ENCODE results near the gene PLCXD1.
"Not testable (repeated sequence)": the region's sequence is repeated elsewhere in the genome, so short reads cannot be mapped to it uniquely, and the experiment has no call there.

The PLCXD1 gene

DNA sequence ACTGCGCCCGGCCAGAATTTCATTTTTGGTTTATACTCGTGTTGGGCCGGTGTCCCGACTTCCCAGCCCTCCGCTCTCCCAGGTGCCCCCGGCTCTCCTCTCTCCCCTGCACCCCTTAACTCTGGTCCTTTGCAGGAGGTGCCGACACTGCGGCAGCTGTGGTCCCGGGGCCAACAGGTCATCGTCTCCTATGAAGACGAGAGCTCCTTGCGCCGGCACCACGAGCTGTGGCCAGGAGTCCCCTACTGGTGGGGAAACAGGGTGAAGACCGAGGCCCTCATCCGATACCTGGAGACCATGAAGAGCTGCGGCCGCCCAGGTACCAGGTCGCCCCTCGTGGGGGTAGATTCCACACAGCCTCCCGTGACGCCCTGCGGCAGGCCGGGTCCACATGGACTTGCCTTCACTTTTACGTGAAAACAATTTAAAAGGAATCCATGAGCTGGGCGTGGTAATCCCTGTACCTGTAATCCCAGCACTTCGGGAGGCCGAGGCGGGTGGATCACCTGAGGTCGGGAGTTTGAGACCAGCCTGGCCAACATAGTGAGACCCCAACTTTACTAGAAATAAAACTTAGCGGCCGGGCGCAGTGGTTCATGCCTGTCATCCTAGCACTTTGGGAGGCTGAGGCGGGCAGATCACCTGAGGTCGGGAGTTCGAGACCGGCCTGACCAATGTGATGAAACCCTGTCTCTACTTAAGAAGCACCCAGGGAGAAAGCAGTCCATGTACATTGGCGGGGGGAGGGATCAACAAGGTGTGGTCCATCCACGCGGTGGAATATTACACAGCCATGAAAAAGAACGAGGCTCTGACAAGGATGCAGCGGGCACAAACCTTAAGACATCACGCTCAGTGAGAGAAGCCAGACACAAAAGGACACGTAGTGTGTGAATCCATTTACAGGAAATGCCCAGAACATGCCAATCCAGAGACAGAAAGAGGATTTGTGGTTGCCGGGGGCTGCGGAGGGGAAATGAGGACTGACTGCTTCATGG is 12.0 kb downstream of the PLCXD1 start:
- no peak for DNase-seq

DNA sequence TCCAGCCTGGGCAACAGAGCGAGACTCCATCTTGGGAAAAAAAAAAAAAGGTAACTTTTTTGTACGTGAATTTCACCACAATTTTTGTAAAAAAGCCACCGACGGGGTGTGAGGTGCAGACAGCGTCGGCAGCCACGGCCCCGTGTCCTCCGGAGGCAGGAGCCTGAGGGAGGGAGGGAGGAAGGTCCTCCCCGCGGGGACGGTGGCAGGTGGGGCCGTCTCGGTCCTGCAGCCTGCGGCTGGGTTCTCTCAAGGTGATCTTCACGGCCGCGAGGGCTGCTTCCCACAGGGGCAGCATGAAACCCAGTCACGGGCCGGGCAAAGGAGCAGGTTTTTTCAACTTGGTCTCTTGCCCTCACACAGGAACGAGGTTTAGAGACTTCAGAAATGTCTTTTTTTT is 14.0 kb downstream of the PLCXD1 start:
- DNase-seq: no peak

DNA sequence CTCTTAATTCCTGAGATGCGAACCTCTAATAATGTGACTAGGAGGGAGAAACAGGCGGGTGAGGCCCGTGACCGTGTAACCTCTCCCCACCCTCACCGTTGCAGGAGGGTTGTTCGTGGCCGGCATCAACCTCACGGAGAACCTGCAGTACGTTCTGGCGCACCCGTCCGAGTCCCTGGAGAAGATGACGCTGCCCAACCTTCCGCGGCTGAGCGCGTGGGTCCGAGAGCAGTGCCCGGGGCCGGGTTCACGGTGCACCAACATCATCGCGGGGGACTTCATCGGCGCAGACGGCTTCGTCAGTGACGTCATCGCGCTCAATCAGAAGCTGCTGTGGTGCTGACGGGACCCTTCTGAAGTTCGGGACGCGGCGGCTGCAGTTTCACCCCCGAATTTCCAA is 17.8 kb downstream of the PLCXD1 start:
- no peak for DNase-seq

- no peak for DNase-seq
Measured at GRCh38 chrX:300334-300733, 19.2 kb downstream of the PLCXD1 start.

- DNase-seq: no peak
Measured at GRCh38 chrX:302975-303374, 21.8 kb downstream of the PLCXD1 start.

DNA sequence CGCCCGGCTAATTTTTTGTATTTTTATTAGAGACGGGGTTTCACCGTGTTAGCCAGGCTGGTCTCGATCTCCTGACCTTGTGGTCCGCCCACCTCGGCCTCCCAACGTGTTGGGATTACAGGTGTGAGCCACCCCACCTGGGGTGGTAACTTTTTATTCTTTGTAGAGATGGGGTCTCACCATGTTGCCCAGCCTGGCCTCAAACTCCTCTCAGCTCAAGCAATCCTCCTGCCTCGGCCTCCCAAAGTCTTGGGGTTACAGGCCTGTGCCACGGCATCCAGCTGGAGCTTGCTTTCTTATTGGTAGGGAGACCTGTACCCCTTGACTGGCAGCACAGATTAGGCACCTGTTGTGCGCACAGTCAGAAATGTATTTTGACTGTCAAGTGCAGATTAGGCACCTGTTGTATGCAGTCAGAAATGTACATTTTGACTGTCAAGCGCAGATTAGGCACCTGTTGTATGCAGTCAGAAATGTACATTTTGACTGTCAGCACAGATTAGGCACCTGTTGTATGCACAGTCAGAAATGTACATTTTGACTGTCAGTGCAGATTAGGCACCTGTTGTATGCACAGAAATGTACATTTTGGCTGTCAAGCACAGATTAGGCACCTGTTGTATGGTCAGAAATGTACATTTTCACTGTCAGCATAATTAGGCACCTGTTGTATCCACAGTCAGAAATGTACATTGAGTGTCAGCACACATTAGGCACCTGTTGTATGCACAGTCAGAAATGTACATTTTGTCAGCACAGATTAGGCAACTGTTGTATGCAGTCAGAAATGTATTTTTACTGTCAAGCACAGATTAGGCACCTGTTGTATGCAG is 24.8 kb downstream of the PLCXD1 start:
- DNase-seq: not testable (repeated sequence)

- not testable (repeated sequence) for DNase-seq
Measured at GRCh38 chrX:306614-307251, 25.6 kb downstream of the PLCXD1 start.

DNA sequence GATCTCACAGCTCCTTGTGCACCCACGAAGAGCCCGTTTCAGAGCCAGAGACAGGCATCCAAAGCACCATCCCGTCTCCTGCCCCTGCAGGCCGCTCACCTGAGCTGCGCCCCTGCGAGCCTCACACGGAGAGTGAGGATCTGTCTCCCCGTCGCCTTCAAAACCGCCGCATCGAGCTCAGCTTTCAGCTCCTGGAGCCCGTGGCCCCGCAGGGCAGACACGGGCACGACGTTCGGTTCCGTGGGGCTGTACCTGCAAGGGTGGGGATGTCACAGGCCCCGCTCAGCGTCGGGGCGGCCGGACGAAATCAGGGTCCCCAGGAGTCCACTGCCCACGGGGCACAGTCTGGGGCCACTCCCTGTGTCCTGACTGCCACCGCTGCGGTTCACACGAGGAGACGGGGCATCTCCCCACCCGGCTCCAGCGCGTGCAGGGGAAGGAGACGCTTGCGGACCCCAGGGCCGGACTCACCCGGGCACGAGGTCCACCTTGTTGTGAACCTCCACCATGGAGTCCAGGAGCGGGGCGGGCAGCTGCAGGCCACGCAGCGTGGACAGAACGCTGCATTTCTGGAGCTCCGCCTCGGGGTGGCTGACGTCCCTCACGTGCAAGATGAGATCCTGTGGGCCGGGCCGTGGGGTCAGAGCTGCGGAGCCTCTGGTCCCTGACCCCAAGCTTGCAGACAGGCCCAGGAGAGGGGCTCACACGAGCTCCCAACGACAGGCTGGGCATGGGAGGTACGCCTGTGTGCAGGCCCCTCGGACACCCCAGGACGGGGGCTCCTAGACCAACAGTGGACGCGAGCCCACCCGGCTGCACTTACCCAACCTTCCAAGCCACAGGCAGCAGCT is 26.3 kb downstream of the PLCXD1 start:
- no peak for DNase-seq

- no peak for DNase-seq
Measured at GRCh38 chrX:308821-309520, 27.8 kb downstream of the PLCXD1 start.

GRCh38 chrX:310621-311155 is 29.5 kb downstream of the PLCXD1 start:
- no peak for DNase-seq

- no peak for DNase-seq
Measured at GRCh38 chrX:311156-312129, 30.3 kb downstream of the PLCXD1 start.

- DNase-seq: no peak
Measured at GRCh38 chrX:312621-313331, 31.6 kb downstream of the PLCXD1 start.

- no peak for DNase-seq
Measured at GRCh38 chrX:313546-313945, 32.4 kb downstream of the PLCXD1 start.

- no peak for DNase-seq
Measured at GRCh38 chrX:314049-314448, 32.9 kb downstream of the PLCXD1 start.

DNA sequence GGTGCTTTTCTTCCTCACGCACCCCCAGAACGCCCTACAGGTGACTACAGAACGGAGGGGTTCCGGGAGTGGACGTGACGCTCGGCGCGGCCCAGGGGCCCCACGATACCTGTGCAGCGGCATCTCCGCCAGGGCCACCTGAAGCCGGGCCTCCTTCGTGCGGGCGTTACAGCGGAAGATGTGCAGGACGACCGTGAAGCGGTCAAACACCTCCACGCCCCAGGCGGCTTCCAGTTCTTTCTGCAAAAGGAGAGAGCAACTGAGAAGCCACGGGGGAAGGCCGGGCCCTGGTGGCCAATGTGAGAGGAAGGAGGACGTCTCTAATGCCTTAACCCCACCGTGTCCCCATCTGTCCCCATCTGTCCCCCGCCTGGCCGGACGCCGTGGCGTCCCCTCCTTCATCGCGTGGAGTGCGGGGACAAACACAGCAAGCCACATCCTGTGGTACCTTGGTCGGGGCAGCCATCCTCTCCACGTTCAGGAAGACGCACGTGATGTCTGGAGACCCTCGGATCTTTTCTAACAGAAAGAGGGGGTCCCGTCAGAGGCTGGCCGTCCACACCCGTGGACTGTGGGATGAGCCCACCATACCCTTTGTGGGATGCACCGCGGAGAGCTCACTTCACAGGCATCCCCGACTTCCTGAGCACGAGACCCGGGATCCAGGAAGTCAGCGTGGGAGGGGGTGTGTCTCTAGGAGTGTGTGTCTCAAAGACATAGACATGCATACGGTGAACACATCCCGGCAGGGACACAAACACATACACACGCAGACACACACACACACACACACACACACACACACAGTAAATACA is 33.8 kb downstream of the PLCXD1 start:
- no peak for DNase-seq

GRCh38 chrX:316351-317325 is 35.5 kb downstream of the PLCXD1 start:
- DNase-seq: no peak

GRCh38 chrX:317424-318067 is 36.4 kb downstream of the PLCXD1 start:
- no peak for DNase-seq

Data from NCI-H187 (cell line).